DND-41 (cell line): ENCODE data around the gene PPFIA2.

Source experiments
- EZH2 ChIP-seq: IDR thresholded peaks from 3 replicates; pipeline ENCODE4 v1.6.1; 2012; ENCODE audit warnings: borderline replicate concordance, low read depth, mild to moderate bottlenecking, moderate library complexity, low read length, inconsistent platforms; ENCODE audit not compliant: severe bottlenecking
- TF ChIP-seq, protein P1 (sequence below): IDR thresholded peaks from 2 replicates; pipeline ENCODE4 v1.5.1; 2012; ENCODE audit warnings: borderline replicate concordance, low read length, moderate library complexity, mild to moderate bottlenecking; ENCODE audit not compliant: poor library complexity, severe bottlenecking; ENCODE audit errors: extremely low read depth

DNA sequence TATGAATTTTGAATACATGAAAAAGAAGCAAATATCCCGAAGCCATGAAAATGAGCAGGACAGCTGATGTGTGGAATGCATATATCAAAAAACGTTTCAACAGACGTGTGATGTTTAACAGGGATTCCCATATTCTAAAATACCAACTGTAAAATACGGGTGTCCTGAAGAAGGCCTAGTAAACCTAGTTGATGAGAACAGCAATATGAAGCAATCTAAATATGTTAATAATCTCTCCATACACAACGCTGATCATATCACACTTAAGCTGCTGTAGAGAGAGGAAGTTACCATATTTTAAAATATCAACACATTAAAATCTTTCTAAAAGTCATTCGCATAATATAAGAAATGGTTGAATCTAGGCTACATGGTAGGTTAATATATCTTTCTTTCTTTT, 317.5 kb downstream of the PPFIA2 start:
- TF ChIP-seq, protein P1, sequence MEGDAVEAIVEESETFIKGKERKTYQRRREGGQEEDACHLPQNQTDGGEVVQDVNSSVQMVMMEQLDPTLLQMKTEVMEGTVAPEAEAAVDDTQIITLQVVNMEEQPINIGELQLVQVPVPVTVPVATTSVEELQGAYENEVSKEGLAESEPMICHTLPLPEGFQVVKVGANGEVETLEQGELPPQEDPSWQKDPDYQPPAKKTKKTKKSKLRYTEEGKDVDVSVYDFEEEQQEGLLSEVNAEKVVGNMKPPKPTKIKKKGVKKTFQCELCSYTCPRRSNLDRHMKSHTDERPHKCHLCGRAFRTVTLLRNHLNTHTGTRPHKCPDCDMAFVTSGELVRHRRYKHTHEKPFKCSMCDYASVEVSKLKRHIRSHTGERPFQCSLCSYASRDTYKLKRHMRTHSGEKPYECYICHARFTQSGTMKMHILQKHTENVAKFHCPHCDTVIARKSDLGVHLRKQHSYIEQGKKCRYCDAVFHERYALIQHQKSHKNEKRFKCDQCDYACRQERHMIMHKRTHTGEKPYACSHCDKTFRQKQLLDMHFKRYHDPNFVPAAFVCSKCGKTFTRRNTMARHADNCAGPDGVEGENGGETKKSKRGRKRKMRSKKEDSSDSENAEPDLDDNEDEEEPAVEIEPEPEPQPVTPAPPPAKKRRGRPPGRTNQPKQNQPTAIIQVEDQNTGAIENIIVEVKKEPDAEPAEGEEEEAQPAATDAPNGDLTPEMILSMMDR: no peak
- no peak for TF ChIP-seq EZH2
